Activated CD4-positive, CD25-positive, alpha-beta regulatory T cell treated with anti-CD3 and anti-CD28 coated beads, Interleukin-2, amount 50 U/mL, for 24 hours (primary cell): Measurements from ENCODE around the gene RPTOR.
A peak's percentile ranks its signal among the peaks of the same experiment; 100 is the strongest.

Experiments
- ATAC-seq, 2 donors: fragments of 150-1000 bp; cut with Tn5 transposase; one replicate each; pipeline ENCODE4 v1.10.0; 2021; ENCODE audit warnings: mild to moderate bottlenecking in 1 of 2, moderate library complexity in 1 of 2

The RPTOR gene

DNA sequence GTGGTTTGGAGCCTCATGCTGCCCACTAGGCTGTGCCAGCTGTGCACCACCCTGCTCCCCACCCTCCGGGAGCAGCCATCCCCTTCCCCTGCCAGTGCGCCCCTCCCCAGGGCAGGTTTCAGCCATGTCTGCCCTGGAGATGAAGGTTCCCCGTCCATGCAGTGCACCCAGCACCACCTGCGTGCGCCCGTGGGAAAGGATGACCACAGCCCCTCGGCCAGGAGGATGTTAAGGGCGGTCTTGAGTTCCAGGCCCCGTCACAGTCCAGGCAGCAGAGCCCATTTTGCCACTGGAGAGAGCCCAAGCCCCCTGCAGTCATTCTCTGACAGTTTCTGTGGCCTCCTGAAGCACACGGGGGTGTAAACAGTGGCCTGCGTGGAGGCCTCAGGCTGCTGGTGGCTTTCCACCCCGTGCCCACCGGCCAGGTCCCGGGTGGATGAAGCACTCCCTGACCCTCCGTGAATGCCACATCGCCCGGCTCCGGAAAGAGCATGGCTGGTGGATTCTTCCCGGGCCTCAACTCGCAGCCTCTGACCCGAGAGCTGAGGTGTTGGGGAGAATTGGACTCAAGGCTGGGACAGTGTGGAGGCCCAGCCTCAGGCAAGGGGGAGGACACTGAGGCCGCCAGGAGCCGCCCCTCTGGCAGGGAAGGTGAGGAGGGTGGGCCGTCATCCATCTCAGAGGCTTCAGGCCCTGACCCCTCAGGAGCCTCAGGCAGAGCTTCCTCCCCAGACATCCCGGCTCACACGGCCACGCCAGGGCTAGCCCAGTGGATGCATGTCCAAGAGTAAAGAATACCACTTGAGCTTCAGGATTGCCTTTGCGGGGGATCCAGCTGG, 377.3 kb downstream of the RPTOR start:
- no peak for ATAC-seq

GRCh38 chr17:80922580-80923160, 378.0 kb downstream of the RPTOR start:
- no peak for ATAC-seq

DNA sequence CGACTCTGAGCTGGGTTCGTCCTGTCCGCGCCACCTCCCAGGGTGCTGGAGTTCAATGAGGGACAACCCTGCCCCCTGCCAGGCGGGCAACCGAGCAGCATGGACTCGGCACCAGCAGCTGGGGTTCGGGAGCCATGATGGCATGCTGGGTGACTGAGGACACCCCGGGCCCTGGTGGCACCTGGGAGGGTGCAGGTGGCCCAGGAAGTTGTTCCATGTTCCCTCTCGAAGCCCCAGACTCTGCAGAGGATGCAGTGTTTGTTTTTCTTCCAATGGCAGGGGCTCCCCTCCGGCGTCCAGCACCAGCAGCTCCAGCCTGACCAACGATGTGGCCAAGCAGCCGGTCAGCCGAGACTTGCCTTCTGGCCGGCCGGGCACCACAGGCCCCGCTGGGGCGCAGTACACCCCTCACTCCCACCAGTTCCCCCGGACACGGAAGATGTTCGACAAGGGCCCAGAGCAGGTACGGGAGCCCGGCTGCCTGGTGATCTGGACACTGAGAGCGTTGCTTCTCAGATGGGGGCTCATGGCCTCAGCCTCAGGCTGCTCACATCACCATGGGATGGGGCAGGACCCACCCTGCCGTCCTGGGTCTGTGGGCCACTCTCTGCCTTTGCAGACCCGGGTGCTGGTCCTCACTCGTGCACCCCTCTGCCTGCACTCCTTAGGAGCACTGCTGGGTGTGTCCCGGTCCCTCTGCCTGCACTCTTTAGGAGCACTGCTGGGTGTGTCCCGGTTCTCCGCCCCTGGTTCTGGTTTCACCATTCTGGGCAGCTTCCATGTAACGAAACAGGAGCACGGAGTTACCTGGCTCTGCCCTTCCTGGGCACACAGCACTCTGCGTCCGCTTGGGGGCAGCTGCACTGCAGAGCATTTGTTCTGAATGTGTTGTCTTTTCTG, 378.8 kb downstream of the RPTOR start:
- ATAC-seq = no peak

DNA sequence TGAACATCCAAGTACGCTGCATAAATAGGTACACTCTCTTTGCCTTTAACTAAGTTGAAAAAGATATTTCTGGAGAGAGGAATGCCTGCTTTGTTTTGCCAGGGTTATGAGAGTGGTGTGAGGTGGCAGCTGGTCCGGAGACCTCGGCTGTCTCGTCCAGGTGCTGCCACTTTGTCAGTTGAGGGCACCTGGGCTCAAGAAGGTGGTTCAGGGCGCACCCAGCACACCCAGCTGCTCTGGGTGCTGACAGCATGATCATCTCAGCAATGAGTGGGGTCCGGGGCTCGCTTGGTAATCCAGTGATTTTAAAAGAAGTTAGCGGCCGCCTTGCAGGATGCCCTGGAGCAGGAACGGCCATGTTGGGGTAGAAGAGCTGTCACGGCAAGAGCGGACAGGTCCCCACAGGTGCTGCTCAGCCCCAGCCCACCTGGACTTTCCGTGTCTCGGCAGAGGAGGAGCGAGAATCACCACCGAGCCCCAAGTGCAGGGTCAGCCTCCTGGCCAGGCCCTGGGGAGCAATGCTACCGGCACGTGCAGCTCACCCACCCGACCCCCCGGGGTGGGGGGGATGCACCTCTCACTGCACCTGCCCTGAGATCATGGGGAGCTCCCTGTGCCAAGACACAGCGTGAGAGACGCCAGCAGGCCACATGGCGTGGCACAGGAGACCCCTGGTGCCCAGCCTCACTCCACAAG, 379.6 kb downstream of the RPTOR start:
- ATAC-seq = no peak

- ATAC-seq = no peak
These were observed 380.4 kb downstream of the RPTOR start for GRCh38 chr17:80924807-80925610.

GRCh38 chr17:80925688-80926335, 381.2 kb downstream of the RPTOR start:
- ATAC-seq = no peak

DNA sequence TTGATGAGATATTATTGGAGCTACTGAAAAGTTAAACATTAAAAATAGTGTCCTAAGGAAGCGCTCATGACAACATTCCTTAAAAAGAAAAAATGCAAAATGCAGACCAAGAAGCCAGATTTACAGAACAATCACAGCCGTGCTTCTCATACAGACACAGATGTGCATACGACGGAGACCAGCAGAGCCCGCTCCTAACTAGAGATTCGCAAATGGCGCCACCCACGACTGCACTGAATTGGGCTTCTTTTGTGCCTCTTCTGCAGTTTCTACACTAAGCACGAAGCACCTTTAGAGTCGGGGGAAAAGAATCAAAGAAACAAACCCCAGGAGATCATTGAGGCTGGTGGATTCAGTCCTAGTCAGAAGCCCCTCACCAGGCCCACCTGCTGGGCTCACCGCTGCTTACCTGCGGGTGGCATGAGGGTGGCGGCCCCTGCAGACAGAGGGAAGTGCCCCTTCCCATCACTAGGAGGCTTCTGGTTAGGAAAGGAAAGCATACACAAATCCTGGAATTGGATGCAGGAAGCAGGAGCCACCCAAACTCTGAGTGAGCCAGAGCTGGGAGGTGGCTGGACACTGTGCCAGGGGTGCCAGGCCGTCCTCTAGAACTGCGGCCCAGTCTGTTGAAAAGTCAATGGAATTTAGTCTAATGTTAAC, 382.1 kb downstream of the RPTOR start:
- no peak for ATAC-seq

- no peak for ATAC-seq
These were observed 383.2 kb downstream of the RPTOR start for GRCh38 chr17:80927791-80928216.

DNA sequence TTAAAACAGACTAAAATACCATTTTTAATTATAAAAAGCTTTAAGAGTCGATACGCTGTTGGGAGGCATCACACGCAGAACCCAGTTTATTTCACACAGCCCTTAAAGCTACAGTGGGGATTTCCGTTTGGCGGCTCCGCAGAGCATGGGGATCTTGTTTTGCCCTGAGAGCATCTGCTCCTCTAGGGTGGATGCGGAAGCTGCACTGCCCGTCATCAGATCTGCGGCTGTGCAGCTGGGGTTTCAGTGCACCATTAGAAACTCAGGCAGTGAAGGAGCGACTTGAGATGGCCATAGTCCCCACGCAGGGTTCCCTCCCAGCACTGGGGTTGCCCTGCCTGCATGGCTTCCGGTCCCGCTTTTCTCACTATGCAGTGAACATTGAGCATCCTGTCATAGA, 384.8 kb downstream of the RPTOR start:
- ATAC-seq = no peak

- ATAC-seq = no peak
These were observed 386.0 kb downstream of the RPTOR start for GRCh38 chr17:80930335-80931279.

GRCh38 chr17:80931421-80932265, 387.0 kb downstream of the RPTOR start:
- ATAC-seq = no peak

- peak in 1 of 2 donors; percentile 27 for ATAC-seq
These were observed 390.9 kb downstream of the RPTOR start for GRCh38 chr17:80935526-80935925.

DNA sequence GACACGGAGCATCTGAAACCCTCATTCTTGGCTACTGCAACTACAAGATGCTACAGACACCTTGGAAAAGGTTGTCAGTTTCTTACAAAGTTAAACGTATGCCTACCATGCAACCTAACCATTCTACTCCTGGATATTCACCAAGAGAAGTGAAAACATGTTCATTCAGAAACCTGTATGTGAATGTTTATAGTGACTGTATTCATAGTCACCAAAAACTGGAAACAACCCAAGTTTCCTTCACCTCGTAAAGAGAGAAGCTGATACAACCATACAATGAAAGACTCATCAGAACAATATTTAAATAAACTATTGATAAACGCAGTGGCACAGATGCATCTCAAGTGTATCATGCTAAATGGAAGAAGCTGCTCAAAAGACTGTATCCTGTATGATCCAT, 391.6 kb downstream of the RPTOR start:
- ATAC-seq = no peak

- ATAC-seq = no peak
These were observed 392.1 kb downstream of the RPTOR start for GRCh38 chr17:80936723-80937122.

GRCh38 chr17:80937462-80938381, 393.1 kb downstream of the RPTOR start:
- no peak for ATAC-seq

DNA sequence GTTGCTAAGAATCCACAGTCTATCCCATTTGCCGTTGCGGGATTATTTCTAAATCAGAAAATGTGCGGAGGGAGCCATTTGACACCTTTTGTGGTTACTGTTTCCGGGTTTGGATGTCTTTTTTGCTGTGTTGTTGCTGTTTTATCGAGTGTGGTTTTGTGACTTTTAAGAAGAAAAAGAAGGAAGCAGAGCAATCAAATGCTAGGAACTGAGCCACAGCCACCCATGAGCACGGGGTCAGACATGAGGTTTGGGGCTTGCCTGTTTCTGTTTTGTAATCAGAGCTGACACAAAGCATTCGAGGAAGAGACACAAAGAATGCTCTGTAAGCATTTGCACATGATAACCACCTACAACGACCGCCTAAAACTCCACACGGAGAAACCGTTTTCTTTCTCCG, 393.9 kb downstream of the RPTOR start:
- ATAC-seq = peak; percentile 29 to 51
